H1 (cell line): ENCODE data around the gene UTS2B. TPM values are rescaled to one million over a fixed set of nuclear protein-coding genes. Genes with fewer than 3 reads are reported as not detected.

Experiments used
- BRCA1 ChIP-seq: IDR thresholded peaks from 2 replicates; pipeline ENCODE4 v1.6.1; 2012; ENCODE audit warnings: low read depth, low read length, improper control_type of control experiment
- CEBPB ChIP-seq: IDR thresholded peaks from 2 replicates; pipeline ENCODE4 v1.6.1; 2012; ENCODE audit warnings: low read depth, low read length
- CREB1 ChIP-seq: IDR thresholded peaks from 2 replicates; pipeline ENCODE4 v1.6.1; 2012; ENCODE audit warnings: inconsistent platforms
- EZH2 ChIP-seq: fragments of 200-600 bp; sonication (generic); IDR thresholded peaks from 2 replicates; pipeline ENCODE4 v1.7.1; 2012; ENCODE audit warnings: low read depth, mild to moderate bottlenecking, moderate library complexity, low read length, inconsistent platforms; ENCODE audit not compliant: severe bottlenecking
- FOSL1 ChIP-seq: IDR thresholded peaks from 2 replicates; pipeline ENCODE4 v1.6.1; 2011; ENCODE audit warnings: mild to moderate bottlenecking, low read depth, low read length, moderate library complexity; ENCODE audit not compliant: insufficient read depth
- JUN ChIP-seq: IDR thresholded peaks from 2 replicates; pipeline ENCODE4 v1.6.1; 2011; ENCODE audit warnings: low read depth, mild to moderate bottlenecking, improper control_type of control experiment, low read length
- JUND ChIP-seq: IDR thresholded peaks from 2 replicates; pipeline ENCODE4 v1.6.1; 2011; ENCODE audit warnings: mild to moderate bottlenecking, improper control_type of control experiment, low read length
- NRF1 ChIP-seq: IDR thresholded peaks from 2 replicates; pipeline ENCODE4 v1.6.1; 2011; ENCODE audit warnings: mild to moderate bottlenecking, low read depth, low read length, improper control_type of control experiment
- SAP30 ChIP-seq: fragments of 300-600 bp; sonication (generic); IDR thresholded peaks from 2 replicates; pipeline ENCODE4 v1.7.1; 2012; ENCODE audit warnings: low read length, moderate library complexity, mild to moderate bottlenecking, inconsistent platforms; ENCODE audit not compliant: insufficient read depth, insufficient replicate concordance
- SP1 ChIP-seq: IDR thresholded peaks from 2 replicates; pipeline ENCODE4 v1.6.1; 2011; ENCODE audit warnings: low read depth, low read length
- SRF ChIP-seq: IDR thresholded peaks from 2 replicates; pipeline ENCODE4 v1.6.1; 2011; ENCODE audit warnings: mild to moderate bottlenecking, low read depth, low read length, moderate library complexity
- TEAD4 ChIP-seq: IDR thresholded peaks from 2 replicates; pipeline ENCODE4 v1.6.1; 2012; ENCODE audit warnings: low read depth, low read length, inconsistent platforms, mixed read lengths
- ZNF274 ChIP-seq: IDR thresholded peaks from 2 replicates; pipeline ENCODE4 v1.7.0; 2012; ENCODE audit warnings: low read length, borderline replicate concordance; ENCODE audit errors: extremely low read depth
- polyA plus RNA-seq, 7 experiments: library from polyadenylated mRNA; depleted of rRNA in 3 of 7; stranded (reverse) in 5 of 7; unstranded in 2 of 7; fragments of >200 nt in 5 of 7; fragments of 200-250 nt in 2 of 7; gene quantifications; 1 replicate in 5 of 7; 2 replicates in 1 of 7; 4 replicates in 1 of 7; pipeline versions ENCODE4 v1.2.1 to v1.2.3, GENCODE V29; 2011 to 2013; ENCODE audit warnings: missing spikeins in 2 of 7, mixed read lengths in 2 of 7
- total RNA-seq: library from RNA; stranded (reverse); fragmentation: NEBNext Ultra II Directional; extraction: Animal tissue kit (Norgen Biotek cat#: 25700); gene quantifications from 2 replicates; pipeline ENCODE4 v1.2.1, GENCODE V29; 2021
- TF ChIP-seq, protein P1 (sequence below): IDR thresholded peaks from 2 replicates; pipeline ENCODE4 v1.6.1; 2011; ENCODE audit warnings: low read length, improper control_type of control experiment
- TF ChIP-seq, protein P2 (sequence below): IDR thresholded peaks from 2 replicates; pipeline ENCODE4 v1.6.1; 2011; ENCODE audit warnings: low read depth, mild to moderate bottlenecking, low read length; ENCODE audit not compliant: insufficient read depth
- TF ChIP-seq, protein P3 (sequence below), 3 experiments: IDR thresholded peaks; 1 replicate in 2 of 3; 2 replicates in 1 of 3; pipeline versions ENCODE4 v1.5.1 to v1.6.1; 2011; ENCODE audit warnings: low read length in 3 of 3, mild to moderate bottlenecking in 3 of 3, inconsistent platforms in 2 of 3, low read depth in 1 of 3, moderate library complexity in 1 of 3; ENCODE audit not compliant: insufficient read depth in 1 of 3; ENCODE audit errors: control extremely low read depth in 1 of 3
- TF ChIP-seq, protein P4 (sequence below): IDR thresholded peaks from 2 replicates; pipeline ENCODE4 v1.6.1; 2012; ENCODE audit warnings: inconsistent platforms
- TF ChIP-seq, protein P5 (sequence below): IDR thresholded peaks from 2 replicates; pipeline ENCODE4 v1.6.1; 2012; ENCODE audit warnings: low read length, inconsistent platforms

The UTS2B gene
- total and polyA plus RNA-seq, 2 of the 8 experiments (the other 6 are each of a cell fraction or from before 2014, with no cell fraction given) = not detected

DNA sequence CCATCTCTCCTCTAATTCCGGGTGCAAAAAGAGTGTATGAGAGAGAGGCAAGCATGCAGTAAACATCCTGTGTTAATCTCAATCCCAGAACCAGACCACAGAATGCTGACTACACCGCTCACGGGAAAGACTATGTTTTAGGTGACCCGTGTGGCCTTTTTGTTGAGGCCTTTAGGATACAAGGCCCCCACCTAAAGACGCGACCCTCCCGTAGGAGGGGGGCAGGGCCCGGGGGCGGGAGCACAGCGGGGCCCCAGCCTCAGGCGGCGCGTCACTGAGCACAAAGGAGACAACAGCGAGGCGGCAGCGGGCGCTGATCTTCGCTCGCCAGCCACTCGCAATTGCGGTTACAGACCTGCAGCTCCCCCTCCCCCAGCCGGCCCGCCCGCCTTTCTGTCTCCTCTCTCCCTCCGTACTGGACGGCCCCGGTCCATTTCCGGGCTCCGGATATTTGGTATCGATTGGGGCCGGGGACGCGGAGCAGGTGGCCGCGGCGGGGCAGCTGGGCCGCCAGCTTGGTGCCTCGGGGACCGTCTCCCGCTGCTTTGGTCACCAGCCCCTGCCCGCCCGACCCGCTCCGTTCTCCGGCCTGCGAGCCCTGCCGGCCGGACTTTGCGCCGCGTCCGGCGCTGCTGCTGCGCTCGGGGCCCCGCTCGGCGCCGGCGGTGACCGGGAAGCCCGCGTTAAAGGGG, 1.2 kb downstream of the UTS2B start, which contains the start of gene CCDC50 (continued):
- TF ChIP-seq EZH2 (no peak), SAP30 (no peak), NRF1 (no peak), ZNF274 (no peak), BRCA1 (no peak), TEAD4 (0 out of 2 replicates have a peak, but pooled peaks have one; percentile 30), JUN (no peak), CEBPB (no peak), FOSL1 (no peak), SP1 (0 out of 2 replicates have a peak, but pooled peaks have one; percentile 17), SRF (no peak), CREB1 (peak; percentile 76), JUND (no peak)
- TF ChIP-seq, protein P1, sequence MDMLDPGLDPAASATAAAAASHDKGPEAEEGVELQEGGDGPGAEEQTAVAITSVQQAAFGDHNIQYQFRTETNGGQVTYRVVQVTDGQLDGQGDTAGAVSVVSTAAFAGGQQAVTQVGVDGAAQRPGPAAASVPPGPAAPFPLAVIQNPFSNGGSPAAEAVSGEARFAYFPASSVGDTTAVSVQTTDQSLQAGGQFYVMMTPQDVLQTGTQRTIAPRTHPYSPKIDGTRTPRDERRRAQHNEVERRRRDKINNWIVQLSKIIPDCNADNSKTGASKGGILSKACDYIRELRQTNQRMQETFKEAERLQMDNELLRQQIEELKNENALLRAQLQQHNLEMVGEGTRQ = no peak
- TF ChIP-seq, protein P2, sequence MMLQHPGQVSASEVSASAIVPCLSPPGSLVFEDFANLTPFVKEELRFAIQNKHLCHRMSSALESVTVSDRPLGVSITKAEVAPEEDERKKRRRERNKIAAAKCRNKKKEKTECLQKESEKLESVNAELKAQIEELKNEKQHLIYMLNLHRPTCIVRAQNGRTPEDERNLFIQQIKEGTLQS = no peak
- TF ChIP-seq, protein P3, sequence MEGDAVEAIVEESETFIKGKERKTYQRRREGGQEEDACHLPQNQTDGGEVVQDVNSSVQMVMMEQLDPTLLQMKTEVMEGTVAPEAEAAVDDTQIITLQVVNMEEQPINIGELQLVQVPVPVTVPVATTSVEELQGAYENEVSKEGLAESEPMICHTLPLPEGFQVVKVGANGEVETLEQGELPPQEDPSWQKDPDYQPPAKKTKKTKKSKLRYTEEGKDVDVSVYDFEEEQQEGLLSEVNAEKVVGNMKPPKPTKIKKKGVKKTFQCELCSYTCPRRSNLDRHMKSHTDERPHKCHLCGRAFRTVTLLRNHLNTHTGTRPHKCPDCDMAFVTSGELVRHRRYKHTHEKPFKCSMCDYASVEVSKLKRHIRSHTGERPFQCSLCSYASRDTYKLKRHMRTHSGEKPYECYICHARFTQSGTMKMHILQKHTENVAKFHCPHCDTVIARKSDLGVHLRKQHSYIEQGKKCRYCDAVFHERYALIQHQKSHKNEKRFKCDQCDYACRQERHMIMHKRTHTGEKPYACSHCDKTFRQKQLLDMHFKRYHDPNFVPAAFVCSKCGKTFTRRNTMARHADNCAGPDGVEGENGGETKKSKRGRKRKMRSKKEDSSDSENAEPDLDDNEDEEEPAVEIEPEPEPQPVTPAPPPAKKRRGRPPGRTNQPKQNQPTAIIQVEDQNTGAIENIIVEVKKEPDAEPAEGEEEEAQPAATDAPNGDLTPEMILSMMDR (IDR thresholded peaks at IDR 0.05; ENCODE audit: control extremely low read depth in 1 of 3, insufficient read depth in 1 of 3, low read depth in 1 of 3, low read length in 3 of 3) = no peak
- TF ChIP-seq, protein P4, sequence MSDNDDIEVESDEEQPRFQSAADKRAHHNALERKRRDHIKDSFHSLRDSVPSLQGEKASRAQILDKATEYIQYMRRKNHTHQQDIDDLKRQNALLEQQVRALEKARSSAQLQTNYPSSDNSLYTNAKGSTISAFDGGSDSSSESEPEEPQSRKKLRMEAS = peak; percentile 43; the same call in 1 of the 2 replicates
- TF ChIP-seq, protein P5, sequence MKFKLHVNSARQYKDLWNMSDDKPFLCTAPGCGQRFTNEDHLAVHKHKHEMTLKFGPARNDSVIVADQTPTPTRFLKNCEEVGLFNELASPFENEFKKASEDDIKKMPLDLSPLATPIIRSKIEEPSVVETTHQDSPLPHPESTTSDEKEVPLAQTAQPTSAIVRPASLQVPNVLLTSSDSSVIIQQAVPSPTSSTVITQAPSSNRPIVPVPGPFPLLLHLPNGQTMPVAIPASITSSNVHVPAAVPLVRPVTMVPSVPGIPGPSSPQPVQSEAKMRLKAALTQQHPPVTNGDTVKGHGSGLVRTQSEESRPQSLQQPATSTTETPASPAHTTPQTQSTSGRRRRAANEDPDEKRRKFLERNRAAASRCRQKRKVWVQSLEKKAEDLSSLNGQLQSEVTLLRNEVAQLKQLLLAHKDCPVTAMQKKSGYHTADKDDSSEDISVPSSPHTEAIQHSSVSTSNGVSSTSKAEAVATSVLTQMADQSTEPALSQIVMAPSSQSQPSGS = no peak
